Measurements from ENCODE around the gene NUCKS1. TPM values are rescaled to one million over a fixed set of nuclear protein-coding genes. Genes with fewer than 3 reads are reported as not detected.

Gene NUCKS1
- total RNA-seq, 1 donor from 2014 or later = 245 TPM

GRCh38 chr1:205770618-205771017, 20.6 kb upstream of the NUCKS1 start:
- Mint-ChIP-seq H3K27ac (no peak overlapping the region), H3K36me3 (ENCODE audit: insufficient read depth) (no peaks in the 10 kb centered on the region), H3K9me3 (ENCODE audit: low read depth) (no peaks in the 10 kb centered on the region), H3K27me3 (peaks cover 28% of the 10 kb centered on the region), H3K4me1 (ENCODE audit: low read depth) (peaks cover 10% of the 10 kb centered on the region), H3K4me3 (ENCODE audit: low read depth) (no peak overlapping the region)
- no peak for DNase-seq (ENCODE audit: low spot score, unreplicated experiment)
- no peak for TF ChIP-seq CTCF (IDR thresholded peaks at IDR 0.05; ENCODE audit: unreplicated experiment)

GRCh38 chr1:205769641-205770365, 19.8 kb upstream of the NUCKS1 start:
- Mint-ChIP-seq H3K36me3 (ENCODE audit: insufficient read depth) (no peaks in the 10 kb centered on the region), H3K9me3 (ENCODE audit: low read depth) (no peaks in the 10 kb centered on the region), H3K4me1 (ENCODE audit: low read depth) (peaks cover 7% of the 10 kb centered on the region), H3K4me3 (ENCODE audit: low read depth) (no peak overlapping the region), H3K27ac (no peak overlapping the region), H3K27me3 (peaks cover 22% of the 10 kb centered on the region)
- no peak for TF ChIP-seq CTCF (IDR thresholded peaks at IDR 0.05; ENCODE audit: unreplicated experiment)
- DNase-seq (ENCODE audit: low spot score, unreplicated experiment) = no peak

GRCh38 chr1:205767248-205767647, 17.3 kb upstream of the NUCKS1 start:
- H3K27ac Mint-ChIP-seq = no peak overlapping the region
- no peaks in the 10 kb centered on the region for H3K36me3 Mint-ChIP-seq (ENCODE audit: insufficient read depth)
- H3K27me3 Mint-ChIP-seq = peaks cover 2% of the 10 kb centered on the region
- no peak overlapping the region for H3K4me3 Mint-ChIP-seq (ENCODE audit: low read depth)
- H3K4me1 Mint-ChIP-seq (ENCODE audit: low read depth) = peaks cover 4% of the 10 kb centered on the region
- no peak for TF ChIP-seq CTCF (IDR thresholded peaks at IDR 0.05; ENCODE audit: unreplicated experiment)
- no peak for DNase-seq (ENCODE audit: low spot score, unreplicated experiment)
- no peaks in the 10 kb centered on the region for H3K9me3 Mint-ChIP-seq (ENCODE audit: low read depth)

GRCh38 chr1:205766570-205766969, 16.6 kb upstream of the NUCKS1 start:
- Mint-ChIP-seq H3K36me3 (ENCODE audit: insufficient read depth) (no peaks in the 10 kb centered on the region), H3K4me3 (ENCODE audit: low read depth) (no peak overlapping the region), H3K27me3 (peaks cover 2% of the 10 kb centered on the region), H3K27ac (no peak overlapping the region), H3K4me1 (ENCODE audit: low read depth) (peaks cover 4% of the 10 kb centered on the region), H3K9me3 (ENCODE audit: low read depth) (no peaks in the 10 kb centered on the region)
- DNase-seq (ENCODE audit: low spot score, unreplicated experiment) = no peak
- TF ChIP-seq CTCF (IDR thresholded peaks at IDR 0.05; ENCODE audit: unreplicated experiment) = no peak

- H3K4me3 Mint-ChIP-seq (ENCODE audit: low read depth) = no peak overlapping the region
- no peak overlapping the region for H3K27ac Mint-ChIP-seq
- no peak for TF ChIP-seq CTCF (IDR thresholded peaks at IDR 0.05; ENCODE audit: unreplicated experiment)
- no peaks in the 10 kb centered on the region for H3K27me3 Mint-ChIP-seq
- H3K9me3 Mint-ChIP-seq (ENCODE audit: low read depth) = no peaks in the 10 kb centered on the region
- no peak for DNase-seq (ENCODE audit: low spot score, unreplicated experiment)
- H3K36me3 Mint-ChIP-seq (ENCODE audit: insufficient read depth) = no peaks in the 10 kb centered on the region
- H3K4me1 Mint-ChIP-seq (ENCODE audit: low read depth) = peaks cover 4% of the 10 kb centered on the region
Observed at GRCh38 chr1:205766038-205766437, 16.1 kb upstream of the NUCKS1 start.
